Hepatocyte (in vitro differentiated cells): ENCODE results near the gene TNFSF13.

Experiments used
- EZH2 ChIP-seq: fragments of 200-600 bp; sonication (generic); IDR thresholded peaks from 2 replicates; pipeline ENCODE4 v1.6.1; 2016; ENCODE audit warnings: antibody characterized with exemption, mild to moderate bottlenecking, borderline replicate concordance
- TF ChIP-seq, protein P1 (sequence below): fragments of 200-600 bp; sonication (generic); IDR thresholded peaks from 2 replicates; pipeline ENCODE4 v1.5.1; 2016; ENCODE audit warnings: antibody characterized with exemption, mild to moderate bottlenecking; ENCODE audit not compliant: poor library complexity

DNA sequence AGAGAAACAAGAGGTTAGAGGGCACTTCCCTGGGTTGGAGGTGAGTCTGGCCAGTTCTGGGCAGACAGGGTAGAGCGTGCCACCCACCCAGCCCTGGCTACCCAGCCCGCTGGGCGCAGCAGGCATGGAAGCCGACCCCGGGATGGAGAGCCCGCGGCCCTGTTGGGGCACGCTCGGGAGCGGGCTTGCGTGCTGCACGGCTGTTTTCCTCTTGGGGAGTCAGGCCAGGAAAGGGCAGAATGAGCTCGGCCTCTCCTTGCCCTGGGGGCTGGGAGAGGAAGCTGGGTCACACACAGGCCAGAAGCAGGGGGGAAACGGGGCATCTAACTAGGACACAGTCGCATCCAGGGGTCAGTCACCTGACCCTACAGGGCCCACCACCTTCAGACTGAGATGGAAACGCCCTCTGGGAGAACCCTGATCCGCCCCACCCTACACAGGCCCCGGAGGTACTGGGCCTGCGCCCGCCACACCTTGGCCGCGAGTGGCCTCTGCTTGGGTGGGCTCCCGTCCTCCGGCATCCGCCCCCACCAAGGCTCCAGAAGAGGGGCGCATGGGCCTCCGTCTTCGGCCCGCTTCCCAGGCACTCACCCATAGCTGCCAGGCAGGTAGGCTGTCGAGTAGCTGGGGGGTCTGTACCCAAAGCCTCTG lies 30.1 kb downstream of the TNFSF13 start:
- no peak for TF ChIP-seq EZH2
- TF ChIP-seq, protein P1, sequence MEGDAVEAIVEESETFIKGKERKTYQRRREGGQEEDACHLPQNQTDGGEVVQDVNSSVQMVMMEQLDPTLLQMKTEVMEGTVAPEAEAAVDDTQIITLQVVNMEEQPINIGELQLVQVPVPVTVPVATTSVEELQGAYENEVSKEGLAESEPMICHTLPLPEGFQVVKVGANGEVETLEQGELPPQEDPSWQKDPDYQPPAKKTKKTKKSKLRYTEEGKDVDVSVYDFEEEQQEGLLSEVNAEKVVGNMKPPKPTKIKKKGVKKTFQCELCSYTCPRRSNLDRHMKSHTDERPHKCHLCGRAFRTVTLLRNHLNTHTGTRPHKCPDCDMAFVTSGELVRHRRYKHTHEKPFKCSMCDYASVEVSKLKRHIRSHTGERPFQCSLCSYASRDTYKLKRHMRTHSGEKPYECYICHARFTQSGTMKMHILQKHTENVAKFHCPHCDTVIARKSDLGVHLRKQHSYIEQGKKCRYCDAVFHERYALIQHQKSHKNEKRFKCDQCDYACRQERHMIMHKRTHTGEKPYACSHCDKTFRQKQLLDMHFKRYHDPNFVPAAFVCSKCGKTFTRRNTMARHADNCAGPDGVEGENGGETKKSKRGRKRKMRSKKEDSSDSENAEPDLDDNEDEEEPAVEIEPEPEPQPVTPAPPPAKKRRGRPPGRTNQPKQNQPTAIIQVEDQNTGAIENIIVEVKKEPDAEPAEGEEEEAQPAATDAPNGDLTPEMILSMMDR: no peak
